DND-41 (cell line): ENCODE measurements around the gene IRF1.

ENCODE experiments used
- ATAC-seq: fragments of 200-7000 bp; cut with Tn5 transposase; 3 replicates; pipeline ENCODE4 v1.9.1; 2021; ENCODE audit warnings: low read depth; ENCODE audit not compliant: insufficient read depth
- DNase-seq: peaks from one replicate; pipeline ENCODE4 v3.0.0-alpha.2; 2020
- H2AFZ ChIP-seq: 2 replicates; pipeline ENCODE4 v1.6.0; 2012; ENCODE audit warnings: low read depth, low read length
- H3K27ac ChIP-seq: 2 replicates; pipeline ENCODE4 v1.5.1; 2012; ENCODE audit warnings: low read length, inconsistent platforms
- H3K27me3 ChIP-seq: fragments of 200-600 bp; sonication (generic); 2 replicates; pipeline ENCODE4 v1.6.0; 2012; ENCODE audit warnings: low read length, mild to moderate bottlenecking, inconsistent platforms; ENCODE audit not compliant: insufficient read depth, poor library complexity
- H3K36me3 ChIP-seq: 2 replicates; pipeline ENCODE4 v1.5.1; 2012; ENCODE audit warnings: low read length, inconsistent platforms; ENCODE audit not compliant: insufficient read depth
- H3K4me1 ChIP-seq: 2 replicates; pipeline ENCODE4 v1.5.1; 2012; ENCODE audit warnings: mild to moderate bottlenecking, low read length; ENCODE audit not compliant: insufficient read depth
- H3K4me2 ChIP-seq: 2 replicates; pipeline ENCODE4 v1.6.0; 2012; ENCODE audit warnings: mild to moderate bottlenecking, moderate library complexity, low read length, inconsistent platforms; ENCODE audit not compliant: insufficient read depth
- H3K4me3 ChIP-seq, 2 experiments: fragments of 200-600 bp in 1 of 2; shearing (Covaris generic) in 1 of 2; 2 replicates each; pipeline ENCODE4 v1.5.1; 2012 to 2016; ENCODE audit warnings: inconsistent platforms in 2 of 2, low read length in 2 of 2, mild to moderate bottlenecking in 2 of 2, low read depth in 1 of 2, moderate library complexity in 1 of 2
- H3K79me2 ChIP-seq: 2 replicates; pipeline ENCODE4 v1.6.0; 2012; ENCODE audit warnings: low read length, inconsistent platforms; ENCODE audit not compliant: insufficient read depth
- H3K9ac ChIP-seq: 2 replicates; pipeline ENCODE4 v1.6.0; 2012; ENCODE audit warnings: low read depth, mild to moderate bottlenecking, inconsistent platforms, low read length, moderate library complexity
- H3K9me3 ChIP-seq: 2 replicates; pipeline ENCODE4 v1.5.1; 2012; ENCODE audit warnings: low read length, moderate library complexity, mild to moderate bottlenecking, inconsistent platforms; ENCODE audit not compliant: insufficient read depth, severe bottlenecking
- H4K20me1 ChIP-seq: 2 replicates; pipeline ENCODE4 v1.6.0; 2012; ENCODE audit warnings: low read length; ENCODE audit not compliant: insufficient read depth
- EZH2 ChIP-seq: IDR thresholded peaks from 3 replicates; pipeline ENCODE4 v1.6.1; 2012; ENCODE audit warnings: borderline replicate concordance, low read depth, mild to moderate bottlenecking, moderate library complexity, low read length, inconsistent platforms; ENCODE audit not compliant: severe bottlenecking
- TF ChIP-seq, protein P1 (sequence below): IDR thresholded peaks from 2 replicates; pipeline ENCODE4 v1.5.1; 2012; ENCODE audit warnings: borderline replicate concordance, low read length, moderate library complexity, mild to moderate bottlenecking; ENCODE audit not compliant: poor library complexity, severe bottlenecking; ENCODE audit errors: extremely low read depth

The IRF1 gene

DNA sequence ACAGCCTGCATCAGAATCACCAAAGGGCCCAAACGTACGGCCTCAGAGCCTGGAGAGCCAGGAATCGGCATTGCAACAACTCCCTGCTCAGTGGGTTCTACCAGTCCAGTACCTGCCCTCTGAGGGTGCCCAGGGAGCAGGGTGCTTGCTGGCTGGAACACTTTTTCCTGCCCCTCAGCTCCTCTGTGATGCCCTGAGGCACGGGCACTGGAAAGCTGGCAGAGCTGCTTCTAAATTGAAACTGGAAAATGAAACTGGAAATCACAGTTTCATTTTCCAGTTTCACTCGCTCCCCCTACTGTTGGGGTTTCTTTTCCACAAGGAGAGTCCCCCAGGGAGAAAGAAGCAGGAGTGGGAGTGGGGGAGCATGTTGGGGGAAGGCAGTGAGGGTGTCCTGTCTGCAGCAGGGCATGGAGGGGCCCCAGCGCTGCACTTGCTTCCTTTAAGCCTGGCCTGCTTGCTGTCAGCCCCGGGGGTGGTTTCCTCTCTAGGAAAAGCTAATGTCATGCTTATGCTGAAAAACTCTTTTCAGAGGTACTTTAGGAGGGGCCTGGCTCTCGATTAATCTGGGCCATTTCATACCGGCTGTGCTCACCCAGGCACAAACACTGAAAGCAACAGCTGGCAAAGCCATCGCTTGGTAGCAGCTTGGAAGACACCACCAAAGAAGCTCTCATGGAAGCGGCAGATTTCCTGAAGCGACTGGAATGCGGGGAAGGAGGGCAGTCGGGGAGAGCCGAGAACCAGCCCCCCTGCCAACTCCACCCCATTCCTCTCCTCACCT, 26.2 kb downstream of the IRF1 start:
- peak overlapping the region; percentile 50 for H3K4me2 ChIP-seq
- peaks cover 93% of the 10 kb centered on the region for H3K4me1 ChIP-seq
- peaks cover 69% of the 10 kb centered on the region for H3K36me3 ChIP-seq
- no peak overlapping the region for H2AFZ ChIP-seq
- H3K27ac ChIP-seq, result peak overlapping the region; percentile 99
- no peaks in the 10 kb centered on the region for H4K20me1 ChIP-seq
- ATAC-seq (peak; percentile 16), DNase-seq (peak; percentile 78)
- H3K79me2 ChIP-seq, result peaks cover 79% of the 10 kb centered on the region
- peak overlapping the region in 1 of 2 experiments; percentile 26; a peak in 1 of 4 replicates for H3K4me3 ChIP-seq
- no peaks in the 10 kb centered on the region for H3K9me3 ChIP-seq
- no peaks in the 10 kb centered on the region for H3K27me3 ChIP-seq
- H3K9ac ChIP-seq, result peak overlapping the region; percentile 65
- TF ChIP-seq, protein P1, sequence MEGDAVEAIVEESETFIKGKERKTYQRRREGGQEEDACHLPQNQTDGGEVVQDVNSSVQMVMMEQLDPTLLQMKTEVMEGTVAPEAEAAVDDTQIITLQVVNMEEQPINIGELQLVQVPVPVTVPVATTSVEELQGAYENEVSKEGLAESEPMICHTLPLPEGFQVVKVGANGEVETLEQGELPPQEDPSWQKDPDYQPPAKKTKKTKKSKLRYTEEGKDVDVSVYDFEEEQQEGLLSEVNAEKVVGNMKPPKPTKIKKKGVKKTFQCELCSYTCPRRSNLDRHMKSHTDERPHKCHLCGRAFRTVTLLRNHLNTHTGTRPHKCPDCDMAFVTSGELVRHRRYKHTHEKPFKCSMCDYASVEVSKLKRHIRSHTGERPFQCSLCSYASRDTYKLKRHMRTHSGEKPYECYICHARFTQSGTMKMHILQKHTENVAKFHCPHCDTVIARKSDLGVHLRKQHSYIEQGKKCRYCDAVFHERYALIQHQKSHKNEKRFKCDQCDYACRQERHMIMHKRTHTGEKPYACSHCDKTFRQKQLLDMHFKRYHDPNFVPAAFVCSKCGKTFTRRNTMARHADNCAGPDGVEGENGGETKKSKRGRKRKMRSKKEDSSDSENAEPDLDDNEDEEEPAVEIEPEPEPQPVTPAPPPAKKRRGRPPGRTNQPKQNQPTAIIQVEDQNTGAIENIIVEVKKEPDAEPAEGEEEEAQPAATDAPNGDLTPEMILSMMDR, result peak; percentile 49
- TF ChIP-seq EZH2, result no peak

DNA sequence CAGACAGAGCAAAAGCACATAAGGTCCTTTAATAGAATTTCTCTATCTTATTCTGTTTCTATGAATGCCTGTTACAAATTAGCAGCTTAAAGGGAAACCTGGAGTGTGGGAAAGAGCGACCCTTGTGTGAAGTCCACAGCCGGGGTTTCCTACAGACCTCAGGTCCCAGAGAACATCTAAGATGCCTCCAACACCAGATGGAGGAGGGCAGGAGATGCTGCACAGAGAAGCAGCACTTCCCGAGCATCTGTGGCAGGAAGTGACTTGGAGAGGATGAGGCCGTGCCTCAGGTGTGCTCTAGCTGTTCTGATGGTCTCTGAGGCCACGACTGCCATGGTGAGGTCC, 26.8 kb downstream of the IRF1 start:
- ATAC-seq (peak; percentile 18), DNase-seq (peak; percentile 80)
- peak overlapping the region; percentile 99 for H3K27ac ChIP-seq
- peaks cover 69% of the 10 kb centered on the region for H3K36me3 ChIP-seq
- no peaks in the 10 kb centered on the region for H3K9me3 ChIP-seq
- H4K20me1 ChIP-seq, result no peaks in the 10 kb centered on the region
- H2AFZ ChIP-seq, result no peak overlapping the region
- peak overlapping the region; percentile 65 for H3K9ac ChIP-seq
- peaks cover 79% of the 10 kb centered on the region for H3K79me2 ChIP-seq
- H3K4me1 ChIP-seq, result peaks cover 93% of the 10 kb centered on the region
- H3K4me3 ChIP-seq, result peak overlapping the region in 1 of 2 experiments; percentile 26; a peak in 1 of 4 replicates
- no peaks in the 10 kb centered on the region for H3K27me3 ChIP-seq
- peak overlapping the region; percentile 50 for H3K4me2 ChIP-seq
- no peak for TF ChIP-seq EZH2
- TF ChIP-seq, protein P1, result no peak

DNA sequence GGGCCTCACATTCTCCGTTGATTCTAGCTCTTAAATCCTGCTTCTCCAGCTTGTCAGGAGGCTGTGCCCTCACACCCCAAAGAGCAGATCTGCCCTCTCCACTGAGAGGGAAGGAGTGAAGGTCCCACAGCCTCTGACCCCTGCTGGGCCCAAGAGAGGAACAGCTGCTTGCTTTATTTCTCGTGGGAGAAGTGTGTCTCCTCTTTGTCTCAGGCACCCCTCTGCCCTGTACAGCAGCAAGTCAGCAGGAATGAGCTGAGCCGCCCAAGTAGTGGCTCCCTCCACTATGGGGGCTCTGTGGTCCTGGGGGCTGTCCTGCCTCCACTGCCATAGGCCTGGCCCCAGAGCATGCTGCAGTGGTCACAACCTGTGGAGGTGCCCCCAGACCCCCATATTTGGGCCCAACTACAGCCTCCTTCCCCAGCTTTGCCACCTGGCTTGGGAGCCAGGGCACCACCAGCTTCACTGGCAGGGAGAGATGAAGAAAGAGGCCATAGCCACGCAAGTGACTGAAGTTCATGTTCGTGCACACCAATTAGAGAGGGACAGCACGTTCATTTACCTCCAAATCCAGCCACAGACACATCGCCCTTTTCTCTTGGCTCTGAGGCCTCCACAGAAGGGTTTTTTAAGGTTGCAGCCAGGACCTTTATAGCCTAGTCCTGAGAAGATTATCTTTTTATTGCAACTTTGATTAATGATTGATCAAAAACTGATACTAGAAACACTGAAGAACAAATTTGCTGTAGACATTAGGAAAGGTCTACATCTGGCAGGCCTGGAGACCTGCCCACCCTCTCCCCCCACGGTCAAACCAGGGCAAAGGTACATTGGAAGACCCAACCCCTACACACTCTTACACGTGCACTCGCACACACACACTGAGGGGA, 27.5 kb downstream of the IRF1 start:
- Histone ChIP-seq H2AFZ (no peak overlapping the region), H3K36me3 (peaks cover 72% of the 10 kb centered on the region), H3K4me1 (peaks cover 99% of the 10 kb centered on the region), H3K9me3 (no peaks in the 10 kb centered on the region), H3K9ac (peak overlapping the region; percentile 65), H3K4me3 (peak overlapping the region in 1 of 2 experiments; percentile 26; a peak in 1 of 4 replicates), H3K79me2 (peaks cover 81% of the 10 kb centered on the region), H3K4me2 (peak overlapping the region; percentile 50), H3K27ac (peak overlapping the region; percentile 99), H3K27me3 (no peaks in the 10 kb centered on the region), H4K20me1 (no peaks in the 10 kb centered on the region)
- ATAC-seq, result no peak
- peak; percentile 35 for DNase-seq
- TF ChIP-seq, protein P1, result no peak
- no peak for TF ChIP-seq EZH2
